ENCODE data around the gene MED27. TPM values are rescaled to one million over a fixed set of nuclear protein-coding genes. Genes with fewer than 3 reads are reported as not detected.

MED27 gene
- total RNA-seq, 2 donors from 2014 or later = 19.2 to 34.6 TPM

GRCh38 chr9:132094314-132094791, 14.7 kb upstream of the MED27 start:
- Mint-ChIP-seq H3K4me3 (no peak overlapping the region), H3K27me3 (peaks cover 44% of the 10 kb centered on the region), H3K27ac (no peak overlapping the region), H3K9me3 (peaks cover 8% of the 10 kb centered on the region), H3K36me3 (ENCODE audit: low read depth) (no peaks in the 10 kb centered on the region), H3K4me1 (no peaks in the 10 kb centered on the region)
- ATAC-seq (replicated peaks) = peak; percentile 57

DNA sequence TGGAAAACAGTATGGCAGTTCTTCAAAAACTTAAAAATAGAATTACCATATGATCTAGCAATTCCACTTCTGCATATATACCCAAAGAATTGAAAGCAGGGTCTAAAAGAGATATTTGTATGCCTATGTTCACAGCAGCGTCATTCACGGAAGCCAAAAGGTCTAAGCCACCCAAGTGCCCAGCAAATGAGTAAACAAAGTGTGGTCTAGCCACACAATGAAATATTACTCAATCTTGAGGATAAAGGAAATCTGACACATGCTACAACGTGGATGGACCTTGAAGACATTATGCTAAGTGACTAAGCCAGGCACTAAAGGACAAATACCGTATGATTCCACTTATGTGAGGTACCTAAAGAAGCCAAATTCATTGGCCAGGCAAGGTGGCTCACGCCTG, 11.1 kb upstream of the MED27 start:
- H3K9me3 Mint-ChIP-seq = no peaks in the 10 kb centered on the region
- H3K36me3 Mint-ChIP-seq (ENCODE audit: low read depth) = no peaks in the 10 kb centered on the region
- H3K27ac Mint-ChIP-seq = no peak overlapping the region
- H3K4me3 Mint-ChIP-seq = no peak overlapping the region
- ATAC-seq (replicated peaks) = no peak
- peaks cover 20% of the 10 kb centered on the region for H3K27me3 Mint-ChIP-seq
- H3K4me1 Mint-ChIP-seq = no peaks in the 10 kb centered on the region

GRCh38 chr9:132087438-132088030, 7.9 kb upstream of the MED27 start:
- H3K4me1 Mint-ChIP-seq = no peaks in the 10 kb centered on the region
- no peak for ATAC-seq (replicated peaks)
- no peaks in the 10 kb centered on the region for H3K9me3 Mint-ChIP-seq
- H3K4me3 Mint-ChIP-seq = no peak overlapping the region
- H3K27ac Mint-ChIP-seq = no peak overlapping the region
- H3K27me3 Mint-ChIP-seq = peaks cover 17% of the 10 kb centered on the region
- H3K36me3 Mint-ChIP-seq (ENCODE audit: low read depth) = no peaks in the 10 kb centered on the region

DNA sequence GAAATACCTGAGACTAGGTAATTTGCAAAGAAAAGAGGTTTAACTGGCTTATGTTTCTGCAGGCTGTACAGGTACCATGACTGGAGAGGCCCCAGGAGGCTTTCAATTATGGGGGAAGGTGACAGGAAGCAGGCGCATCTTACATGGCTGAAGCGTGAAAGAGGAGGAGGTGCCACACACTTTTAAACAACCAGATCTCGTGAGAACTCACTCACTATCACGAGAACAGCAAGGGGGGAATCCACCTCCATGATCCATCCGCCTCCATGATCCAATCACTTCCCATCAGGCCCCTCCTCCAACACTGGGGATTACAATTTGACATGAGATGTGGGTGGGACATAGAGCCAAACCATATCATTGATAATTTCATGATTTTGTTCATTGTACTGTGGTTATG, 2.5 kb upstream of the MED27 start:
- Mint-ChIP-seq H3K4me1 (peaks cover 23% of the 10 kb centered on the region), H3K27me3 (peaks cover 9% of the 10 kb centered on the region), H3K9me3 (no peaks in the 10 kb centered on the region), H3K4me3 (no peak overlapping the region), H3K27ac (no peak overlapping the region), H3K36me3 (ENCODE audit: low read depth) (peaks cover 14% of the 10 kb centered on the region)
- no peak for ATAC-seq (replicated peaks)

GRCh38 chr9:132078699-132079356, 839 bp downstream of the MED27 start:
- Mint-ChIP-seq H3K36me3 (ENCODE audit: low read depth) (peaks cover 48% of the 10 kb centered on the region), H3K9me3 (no peaks in the 10 kb centered on the region), H3K27ac (peak overlapping the region; percentile 97), H3K27me3 (no peaks in the 10 kb centered on the region), H3K4me3 (peak overlapping the region; percentile 98), H3K4me1 (peaks cover 35% of the 10 kb centered on the region)
- ATAC-seq (replicated peaks) = peak; percentile 27

GRCh38 chr9:132077881-132078698, 1.6 kb downstream of the MED27 start:
- ATAC-seq (replicated peaks) = peak; percentile 29
- peak overlapping the region; percentile 97 for H3K27ac Mint-ChIP-seq
- H3K4me3 Mint-ChIP-seq = peak overlapping the region; percentile 98
- no peaks in the 10 kb centered on the region for H3K27me3 Mint-ChIP-seq
- peaks cover 40% of the 10 kb centered on the region for H3K4me1 Mint-ChIP-seq
- no peaks in the 10 kb centered on the region for H3K9me3 Mint-ChIP-seq
- H3K36me3 Mint-ChIP-seq (ENCODE audit: low read depth) = peaks cover 55% of the 10 kb centered on the region

DNA sequence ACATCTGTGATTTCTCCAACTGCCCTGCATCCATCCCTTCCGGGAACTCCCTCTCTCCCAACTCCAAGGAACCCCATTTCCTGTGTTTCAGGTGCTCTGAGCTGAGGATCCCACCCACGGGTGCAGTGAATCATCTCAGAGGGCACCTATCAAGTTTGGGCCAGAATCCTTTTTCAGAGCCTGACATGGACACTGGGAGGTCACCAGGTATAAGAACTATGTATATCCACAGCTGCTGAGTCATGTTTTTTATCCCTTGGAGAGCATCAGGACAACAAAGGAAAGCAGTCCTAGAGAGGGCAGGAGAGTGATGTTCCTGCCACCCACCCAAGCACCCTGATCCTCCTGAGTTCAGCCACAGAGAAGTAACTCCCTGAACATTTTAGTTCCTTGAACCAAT, 3.8 kb downstream of the MED27 start:
- H3K36me3 Mint-ChIP-seq (ENCODE audit: low read depth) = peaks cover 71% of the 10 kb centered on the region
- peak overlapping the region; percentile 98 for H3K4me3 Mint-ChIP-seq
- no peaks in the 10 kb centered on the region for H3K27me3 Mint-ChIP-seq
- ATAC-seq (replicated peaks) = no peak
- H3K9me3 Mint-ChIP-seq = no peaks in the 10 kb centered on the region
- peak overlapping the region; percentile 74 for H3K27ac Mint-ChIP-seq
- peaks cover 55% of the 10 kb centered on the region for H3K4me1 Mint-ChIP-seq

GRCh38 chr9:132074736-132075135, 4.9 kb downstream of the MED27 start:
- Mint-ChIP-seq H3K27ac (no peak overlapping the region), H3K4me1 (peaks cover 51% of the 10 kb centered on the region), H3K4me3 (no peak overlapping the region), H3K36me3 (ENCODE audit: low read depth) (peaks cover 71% of the 10 kb centered on the region), H3K9me3 (no peaks in the 10 kb centered on the region), H3K27me3 (no peaks in the 10 kb centered on the region)
- no peak for ATAC-seq (replicated peaks)

GRCh38 chr9:132071847-132072507, 7.7 kb downstream of the MED27 start:
- Mint-ChIP-seq H3K27me3 (no peaks in the 10 kb centered on the region), H3K9me3 (no peaks in the 10 kb centered on the region), H3K4me1 (peaks cover 46% of the 10 kb centered on the region), H3K27ac (no peak overlapping the region), H3K4me3 (no peak overlapping the region), H3K36me3 (ENCODE audit: low read depth) (peaks cover 77% of the 10 kb centered on the region)
- no peak for ATAC-seq (replicated peaks)

DNA sequence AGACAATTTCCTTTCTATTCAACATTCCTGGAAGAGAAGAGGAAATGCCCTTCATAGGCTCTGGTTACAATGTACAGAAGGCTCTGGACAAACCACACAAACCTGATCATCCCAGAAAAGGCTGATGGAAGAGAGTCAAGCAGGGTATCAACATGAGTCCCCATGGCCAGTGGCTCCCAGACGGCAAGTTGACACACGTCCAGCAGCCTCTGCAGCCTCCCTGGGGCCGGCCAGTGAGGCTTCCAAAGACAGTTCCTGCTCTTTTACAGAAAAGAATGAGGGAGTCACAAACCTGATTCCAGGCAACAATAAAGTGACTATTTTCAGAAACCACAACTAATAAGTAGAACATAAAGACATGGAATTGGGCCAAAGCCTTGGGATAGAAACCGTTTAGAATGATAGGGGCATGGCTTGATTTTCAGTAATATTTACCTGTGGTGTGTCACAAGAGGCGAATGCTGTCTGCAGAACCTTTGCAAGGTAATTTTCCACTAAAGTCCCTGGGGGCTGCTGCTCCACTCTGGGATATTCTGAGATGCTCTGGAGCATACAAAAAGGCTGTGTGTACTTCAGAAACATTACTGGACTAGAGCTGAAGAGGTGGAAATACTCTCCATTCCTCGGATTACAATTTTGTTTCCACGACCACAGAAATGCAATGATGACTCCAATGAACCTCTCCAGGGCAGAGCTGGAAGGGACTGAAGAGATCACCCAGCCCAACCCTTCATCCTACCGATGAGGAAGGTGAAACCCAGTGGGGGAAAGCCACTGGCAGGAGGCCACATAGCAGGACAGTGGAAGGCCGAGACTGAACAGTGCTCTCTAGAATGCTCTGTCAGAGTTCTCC, 10.4 kb downstream of the MED27 start:
- peaks cover 50% of the 10 kb centered on the region for H3K36me3 Mint-ChIP-seq (ENCODE audit: low read depth)
- H3K27me3 Mint-ChIP-seq = no peaks in the 10 kb centered on the region
- H3K4me1 Mint-ChIP-seq = peaks cover 37% of the 10 kb centered on the region
- ATAC-seq (replicated peaks) = no peak
- no peaks in the 10 kb centered on the region for H3K9me3 Mint-ChIP-seq
- H3K4me3 Mint-ChIP-seq = no peak overlapping the region
- no peak overlapping the region for H3K27ac Mint-ChIP-seq

DNA sequence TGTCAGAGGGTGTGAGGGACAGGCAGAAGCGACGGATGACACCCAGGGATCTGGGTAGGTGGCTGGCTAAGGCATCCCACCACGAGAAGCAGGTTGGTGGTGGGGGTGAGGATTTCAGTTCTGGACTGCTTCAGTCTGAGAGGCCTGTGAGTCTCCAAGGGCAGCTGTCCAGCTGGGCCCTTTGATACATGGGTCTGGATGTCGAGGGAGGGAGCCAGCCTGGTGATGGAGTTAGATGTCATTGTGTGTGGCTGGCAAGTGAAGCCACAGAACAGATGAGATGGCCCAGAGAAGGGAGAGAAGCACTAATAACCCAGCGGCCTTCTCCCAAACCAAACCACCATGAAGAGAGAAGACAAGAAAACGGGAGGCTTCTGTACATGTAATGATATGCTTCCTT, 11.1 kb downstream of the MED27 start:
- Mint-ChIP-seq H3K36me3 (ENCODE audit: low read depth) (peaks cover 44% of the 10 kb centered on the region), H3K27ac (peak overlapping the region; percentile 22), H3K9me3 (no peaks in the 10 kb centered on the region), H3K4me1 (peaks cover 41% of the 10 kb centered on the region), H3K27me3 (no peaks in the 10 kb centered on the region), H3K4me3 (no peak overlapping the region)
- no peak for ATAC-seq (replicated peaks)

DNA sequence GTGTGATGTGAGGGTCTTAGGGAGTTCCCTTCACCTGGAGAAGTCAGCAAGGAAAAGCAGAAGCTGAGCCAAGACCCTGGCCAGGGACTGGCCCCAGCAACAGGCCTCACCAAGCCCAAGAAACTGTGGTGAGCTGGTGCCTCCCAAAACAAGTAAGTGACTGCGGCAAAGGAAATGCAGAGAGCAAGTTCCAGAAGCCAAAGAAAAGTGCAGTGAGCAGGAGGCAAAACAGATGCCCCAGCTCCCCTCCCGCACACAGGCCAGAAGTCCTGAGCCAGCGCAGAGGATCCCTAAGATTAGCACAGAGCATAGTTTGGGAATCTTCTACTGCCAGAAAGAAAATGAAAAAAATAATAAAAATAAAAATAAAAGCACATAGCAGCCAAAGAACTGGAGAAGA, 13.2 kb downstream of the MED27 start:
- Mint-ChIP-seq H3K4me1 (peaks cover 27% of the 10 kb centered on the region), H3K9me3 (no peaks in the 10 kb centered on the region), H3K27ac (no peak overlapping the region), H3K4me3 (no peak overlapping the region), H3K27me3 (no peaks in the 10 kb centered on the region), H3K36me3 (ENCODE audit: low read depth) (peaks cover 23% of the 10 kb centered on the region)
- ATAC-seq (replicated peaks) = no peak

DNA sequence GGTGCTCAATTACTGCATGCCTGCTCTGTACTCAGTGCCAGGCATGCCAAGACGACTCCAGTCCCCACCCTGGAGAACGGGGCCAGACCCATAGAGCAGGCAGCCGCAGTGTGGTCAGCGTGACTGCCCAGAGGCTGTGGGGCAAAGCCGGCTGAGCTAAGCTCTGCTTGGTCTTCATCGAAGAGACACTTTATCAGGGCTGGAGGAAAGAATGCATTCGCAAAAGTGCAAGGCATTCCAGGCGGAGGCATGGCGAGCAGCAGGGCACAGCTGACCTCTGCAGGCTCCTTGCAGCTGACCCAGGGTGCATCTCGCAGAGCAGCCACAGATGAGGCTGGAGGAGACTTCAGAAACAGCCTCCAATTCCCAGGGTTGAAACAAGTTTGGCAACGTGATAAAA, 13.6 kb downstream of the MED27 start:
- H3K27me3 Mint-ChIP-seq = no peaks in the 10 kb centered on the region
- no peak for ATAC-seq (replicated peaks)
- no peak overlapping the region for H3K27ac Mint-ChIP-seq
- H3K36me3 Mint-ChIP-seq (ENCODE audit: low read depth) = peaks cover 22% of the 10 kb centered on the region
- no peak overlapping the region for H3K4me3 Mint-ChIP-seq
- no peaks in the 10 kb centered on the region for H3K9me3 Mint-ChIP-seq
- peaks cover 23% of the 10 kb centered on the region for H3K4me1 Mint-ChIP-seq

- H3K4me3 Mint-ChIP-seq = no peak overlapping the region
- H3K27ac Mint-ChIP-seq = no peak overlapping the region
- peaks cover 6% of the 10 kb centered on the region for H3K9me3 Mint-ChIP-seq
- no peak for ATAC-seq (replicated peaks)
- H3K36me3 Mint-ChIP-seq (ENCODE audit: low read depth) = peaks cover 35% of the 10 kb centered on the region
- no peaks in the 10 kb centered on the region for H3K27me3 Mint-ChIP-seq
- H3K4me1 Mint-ChIP-seq = peaks cover 19% of the 10 kb centered on the region
Measured at GRCh38 chr9:132063281-132063680, 16.4 kb downstream of the MED27 start.

Data from activated T-helper 17 cell treated with anti-CD3 and anti-CD28 coated beads, Interleukin-2, amount 50 U/mL, for 72 hours (primary cell).